NB4 (cell line): Measurements from ENCODE around the gene ZBTB42.

Experiments
- CTCF ChIP-seq: IDR thresholded peaks from one replicate; pipeline ENCODE4 v1.5.1; 2012; ENCODE audit warnings: low read depth, low read length
- MYC ChIP-seq: IDR thresholded peaks from 2 replicates; pipeline ENCODE4 v1.6.1; 2011; ENCODE audit warnings: low read depth, low read length
- POLR2A ChIP-seq: IDR thresholded peaks from 2 replicates; pipeline ENCODE4 v1.6.1; 2011; ENCODE audit warnings: mild to moderate bottlenecking; ENCODE audit not compliant: insufficient read length; ENCODE audit errors: extremely low read depth

GRCh38 chr14:104777808-104778249 lies 23.1 kb upstream of the ZBTB42 start:
- no peak for TF ChIP-seq POLR2A
- no peak for TF ChIP-seq CTCF
- no peak for TF ChIP-seq MYC
